CD4-positive, alpha-beta T cell treated with Interleukin-12 subunit alpha and Interleukin-12 subunit beta, for 1 hour (primary cell): ENCODE measurements around the gene EYA2.

Source experiments
- DNase-seq: peaks from one replicate; pipeline ENCODE4 v3.0.0-alpha.2; 2020

The EYA2 gene

GRCh38 chr20:46933150-46933549 is 38.5 kb downstream of the EYA2 start:
- DNase-seq = no peak

- DNase-seq = no peak
Measured at GRCh38 chr20:46934746-46935287, 40.2 kb downstream of the EYA2 start.

GRCh38 chr20:46935394-46936017 is 40.9 kb downstream of the EYA2 start:
- no peak for DNase-seq

GRCh38 chr20:46936415-46937156 is 41.9 kb downstream of the EYA2 start:
- no peak for DNase-seq

- no peak for DNase-seq
Measured at GRCh38 chr20:46937157-46937523, 42.5 kb downstream of the EYA2 start.

GRCh38 chr20:46937533-46938226 is 43.0 kb downstream of the EYA2 start:
- no peak for DNase-seq

GRCh38 chr20:46938434-46938833 is 43.8 kb downstream of the EYA2 start:
- DNase-seq = no peak

- no peak for DNase-seq
Measured at GRCh38 chr20:46939031-46939965, 44.7 kb downstream of the EYA2 start.

- DNase-seq = no peak
Measured at GRCh38 chr20:46940616-46941015, 46.0 kb downstream of the EYA2 start.

GRCh38 chr20:46941404-46941803 is 46.8 kb downstream of the EYA2 start:
- no peak for DNase-seq

GRCh38 chr20:46943861-46944591 is 49.4 kb downstream of the EYA2 start:
- no peak for DNase-seq

GRCh38 chr20:46945465-46945864 is 50.8 kb downstream of the EYA2 start:
- DNase-seq = no peak

- DNase-seq = no peak
Measured at GRCh38 chr20:46946181-46946624, 51.6 kb downstream of the EYA2 start.

- no peak for DNase-seq
Measured at GRCh38 chr20:46946796-46947195, 52.2 kb downstream of the EYA2 start.

GRCh38 chr20:46948081-46948480 is 53.4 kb downstream of the EYA2 start:
- no peak for DNase-seq

GRCh38 chr20:46951405-46951804 is 56.8 kb downstream of the EYA2 start:
- DNase-seq = no peak

GRCh38 chr20:46951840-46952497 is 57.3 kb downstream of the EYA2 start:
- DNase-seq = no peak

- no peak for DNase-seq
Measured at GRCh38 chr20:46953596-46953995, 59.0 kb downstream of the EYA2 start.

- DNase-seq = no peak
Measured at GRCh38 chr20:46954490-46955038, 59.9 kb downstream of the EYA2 start.

- no peak for DNase-seq
Measured at GRCh38 chr20:46955601-46956556, 61.2 kb downstream of the EYA2 start.
